IPS-20b (cell line): ENCODE data around the gene KAT6B.
"Not testable (repeated sequence)": the region's sequence is repeated elsewhere in the genome, so short reads cannot be mapped to it uniquely, and the experiment has no call there.

Source experiments
- H3K27ac ChIP-seq: one replicate; pipeline ENCODE4 v1.5.1; 2013; ENCODE audit warnings: low read length
- H3K27me3 ChIP-seq: 2 replicates; pipeline ENCODE4 v1.6.1; 2013; ENCODE audit warnings: mild to moderate bottlenecking, low read length, inconsistent platforms; ENCODE audit not compliant: insufficient read depth
- H3K36me3 ChIP-seq: 2 replicates; pipeline ENCODE4 v1.6.1; 2013; ENCODE audit warnings: low read depth, mild to moderate bottlenecking, inconsistent platforms, low read length, moderate library complexity; ENCODE audit not compliant: insufficient read depth
- H3K4me1 ChIP-seq: 2 replicates; pipeline ENCODE4 v1.6.1; 2013; ENCODE audit warnings: mild to moderate bottlenecking, control low read depth, inconsistent platforms, low read length, moderate library complexity; ENCODE audit not compliant: insufficient read depth
- H3K4me3 ChIP-seq: 2 replicates; pipeline ENCODE4 v1.5.1; 2013; ENCODE audit warnings: mild to moderate bottlenecking, low read length, inconsistent platforms
- H3K9ac ChIP-seq: 2 replicates; pipeline ENCODE4 v1.6.1; 2013; ENCODE audit warnings: low read depth, mild to moderate bottlenecking, inconsistent platforms, low read length, moderate library complexity
- H3K9me3 ChIP-seq: 2 replicates; pipeline ENCODE4 v1.6.1; 2013; ENCODE audit warnings: mild to moderate bottlenecking, low read depth, low read length, inconsistent platforms; ENCODE audit not compliant: insufficient read depth

The KAT6B gene

GRCh38 chr10:74826142-74827044 lies at the start of gene KAT6B:
KAT6B (plus strand) TSS chr10:74826600; CDS start chr10:74842858, 16,258 bp downstream.
- Histone ChIP-seq H3K27ac (peak within 1 kb of the TSS; percentile 65), H3K4me1 (peaks cover 6% of the 10 kb centered on the region), H3K9ac (peak within 1 kb of the TSS; percentile 85; the same call in 1 of the 2 replicates)

GRCh38 chr10:74778436-74779094 lies 47.8 kb upstream of the KAT6B start:
- no peaks in the 10 kb centered on the region; the same call in 1 of the 2 replicates for H3K4me1 ChIP-seq

More at GRCh38 chr10:74826142-74827044, at the start of gene KAT6B:
- Histone ChIP-seq H3K4me3 (peak within 1 kb of the TSS; percentile 87), H3K27me3 (no peaks in the 10 kb centered on the region), H3K9me3 (no peaks in the 10 kb centered on the region), H3K36me3 (no peaks in the 10 kb centered on the region)

GRCh38 chr10:74781870-74782269 lies 44.5 kb upstream of the KAT6B start:
- not testable (repeated sequence) for H3K27ac ChIP-seq, H3K36me3 ChIP-seq, H3K4me1 ChIP-seq, H3K9ac ChIP-seq, H3K27me3 ChIP-seq, H3K4me3 ChIP-seq
- peaks cover 19% of the 10 kb centered on the region for H3K9me3 ChIP-seq

More at GRCh38 chr10:74778436-74779094, 47.8 kb upstream of the KAT6B start:
- no peaks in the 10 kb centered on the region for H3K27me3 ChIP-seq
- no peak overlapping the region for H3K4me3 ChIP-seq
- H3K27ac ChIP-seq: no peak overlapping the region
- H3K9me3 ChIP-seq: peaks cover 43% of the 10 kb centered on the region
- H3K36me3 ChIP-seq: no peaks in the 10 kb centered on the region
- no peak overlapping the region for H3K9ac ChIP-seq

- H3K27ac ChIP-seq: no peak overlapping the region
- H3K9me3 ChIP-seq: no peaks in the 10 kb centered on the region
- H3K4me1 ChIP-seq: peaks cover 4% of the 10 kb centered on the region; the same call in 1 of the 2 replicates
- H3K27me3 ChIP-seq: no peaks in the 10 kb centered on the region
- no peak overlapping the region for H3K9ac ChIP-seq
- no peak overlapping the region for H3K4me3 ChIP-seq
- no peaks in the 10 kb centered on the region for H3K36me3 ChIP-seq
Measured at GRCh38 chr10:74784462-74784861, 41.9 kb upstream of the KAT6B start.

GRCh38 chr10:74786126-74786525 lies 40.3 kb upstream of the KAT6B start:
- Histone ChIP-seq H3K9ac (no peak overlapping the region), H3K9me3 (no peaks in the 10 kb centered on the region), H3K4me1 (peaks cover 4% of the 10 kb centered on the region; the same call in 1 of the 2 replicates), H3K27me3 (no peaks in the 10 kb centered on the region), H3K4me3 (no peak overlapping the region), H3K27ac (no peak overlapping the region), H3K36me3 (no peaks in the 10 kb centered on the region)

GRCh38 chr10:74787457-74787856 lies 38.9 kb upstream of the KAT6B start:
- no peak overlapping the region for H3K27ac ChIP-seq
- peaks cover 4% of the 10 kb centered on the region; the same call in 1 of the 2 replicates for H3K4me1 ChIP-seq
- no peaks in the 10 kb centered on the region for H3K36me3 ChIP-seq
- H3K9ac ChIP-seq: no peak overlapping the region
- H3K27me3 ChIP-seq: no peaks in the 10 kb centered on the region
- H3K4me3 ChIP-seq: no peak overlapping the region
- H3K9me3 ChIP-seq: no peaks in the 10 kb centered on the region

- not testable (repeated sequence) for H3K9me3 ChIP-seq, H3K27ac ChIP-seq, H3K4me3 ChIP-seq, H3K9ac ChIP-seq, H3K4me1 ChIP-seq, H3K27me3 ChIP-seq, H3K36me3 ChIP-seq
Measured at GRCh38 chr10:74791979-74792378, 34.4 kb upstream of the KAT6B start.

- H3K9ac ChIP-seq: no peak overlapping the region
- no peaks in the 10 kb centered on the region for H3K36me3 ChIP-seq
- no peak overlapping the region for H3K27ac ChIP-seq
- no peaks in the 10 kb centered on the region for H3K27me3 ChIP-seq
- H3K9me3 ChIP-seq: no peaks in the 10 kb centered on the region
- H3K4me3 ChIP-seq: no peak overlapping the region
- peaks cover 5% of the 10 kb centered on the region; the same call in 1 of the 2 replicates for H3K4me1 ChIP-seq
Measured at GRCh38 chr10:74792726-74793125, 33.7 kb upstream of the KAT6B start.

- H3K4me3 ChIP-seq, H3K36me3 ChIP-seq, H3K9me3 ChIP-seq, H3K4me1 ChIP-seq, H3K9ac ChIP-seq, H3K27ac ChIP-seq, H3K27me3 ChIP-seq: not testable (repeated sequence)
Measured at GRCh38 chr10:74793240-74793639, 33.2 kb upstream of the KAT6B start.

GRCh38 chr10:74794531-74794930 lies 31.9 kb upstream of the KAT6B start:
- H3K9ac ChIP-seq: no peak overlapping the region
- H3K27ac ChIP-seq: no peak overlapping the region
- H3K4me3 ChIP-seq: no peak overlapping the region
- H3K4me1 ChIP-seq: peaks cover 5% of the 10 kb centered on the region; the same call in 1 of the 2 replicates
- H3K27me3 ChIP-seq: no peaks in the 10 kb centered on the region
- H3K9me3 ChIP-seq: no peaks in the 10 kb centered on the region
- no peaks in the 10 kb centered on the region for H3K36me3 ChIP-seq

- Histone ChIP-seq H3K36me3 (no peaks in the 10 kb centered on the region), H3K4me1 (peaks cover 5% of the 10 kb centered on the region; the same call in 1 of the 2 replicates), H3K9me3 (no peaks in the 10 kb centered on the region), H3K27me3 (no peaks in the 10 kb centered on the region), H3K27ac (no peak overlapping the region), H3K4me3 (no peak overlapping the region), H3K9ac (no peak overlapping the region)
Measured at GRCh38 chr10:74797550-74797949, 28.9 kb upstream of the KAT6B start.
